Small intestine (tissue), 16 donors: ENCODE results near the gene WDR91. TPM values are rescaled to one million over a fixed set of nuclear protein-coding genes. Genes with fewer than 3 reads are reported as not detected.
A peak's percentile ranks its signal among the peaks of the same experiment; 100 is the strongest.

ENCODE experiments used
- DNase-seq, 2 donors: peaks; one replicate each; pipeline versions ENCODE4 v3.0.0 to v3.0.0-alpha.2; 2013
- FAIRE-seq: peaks from 2 replicates; lab custom pipeline; 2012; peaks lifted over from hg19 to GRCh38; lab: Jason Lieb, UNC
- H3K27ac ChIP-seq, 3 donors: one replicate each; pipeline ENCODE4 v1.5.1; 2013; ENCODE audit warnings: low read length in 2 of 3, mild to moderate bottlenecking in 2 of 3, control low read depth in 1 of 3, inconsistent platforms in 1 of 3, low read depth in 1 of 3, moderate library complexity in 1 of 3
- H3K27me3 ChIP-seq, 3 donors: one replicate each; pipeline ENCODE4 v1.6.1; 2013; ENCODE audit warnings: low read length in 3 of 3, inconsistent platforms in 1 of 3; ENCODE audit not compliant: control insufficient read depth in 3 of 3, insufficient read depth in 3 of 3
- H3K36me3 ChIP-seq, 3 donors: one replicate each; pipeline ENCODE4 v1.6.1; 2013; ENCODE audit warnings: low read length in 3 of 3, inconsistent platforms in 1 of 3, low read depth in 1 of 3, mild to moderate bottlenecking in 1 of 3, moderate library complexity in 1 of 3; ENCODE audit not compliant: control insufficient read depth in 3 of 3, insufficient read depth in 2 of 3
- H3K4me1 ChIP-seq, 3 donors: one replicate each; pipeline ENCODE4 v1.6.1; 2013; ENCODE audit warnings: low read length in 2 of 3, inconsistent platforms in 1 of 3, low read depth in 1 of 3, mild to moderate bottlenecking in 1 of 3, moderate library complexity in 1 of 3; ENCODE audit not compliant: control insufficient read depth in 3 of 3, insufficient read depth in 2 of 3
- H3K4me3 ChIP-seq, 3 donors: one replicate each; pipeline ENCODE4 v1.5.1; 2013; ENCODE audit warnings: low read length in 3 of 3, control low read depth in 1 of 3, inconsistent platforms in 1 of 3, low read depth in 1 of 3, mild to moderate bottlenecking in 1 of 3, moderate library complexity in 1 of 3
- H3K9me3 ChIP-seq, 2 donors: one replicate each; pipeline ENCODE4 v1.6.1; 2013; ENCODE audit warnings: low read depth in 1 of 2, low read length in 1 of 2; ENCODE audit not compliant: control insufficient read depth in 2 of 2, insufficient read depth in 1 of 2
- WGBS, 3 donors: extraction: QIAGEN DNeasy Blood & Tissue Kit; methylation state at CpG; one replicate each; pipeline ENCODE4 v1.1.7; 2013; 5-methylcytosine and 5-hydroxymethylcytosine counted together
- long read RNA-seq, 10 donors: transcript quantifications; one replicate each; lab custom pipeline, GENCODE V29; 2026
- polyA plus RNA-seq, 4 donors: library from polyadenylated mRNA; stranded (reverse) in 3 of 4; unstranded in 1 of 4; fragments of 200-250 nt in 3 of 4; fragments of 120-200 nt in 1 of 4; gene quantifications; one replicate each; pipeline versions ENCODE4 v1.2.1 to v1.2.3, GENCODE V29; 2013
- donor health status: healthy with polysubstance abuse.
- donor health status: control.
- donor health status: control.
- donor health status: Bipolar disorder and iron deficiency.
- donor health status: healthy.

Gene WDR91
- polyA plus RNA-seq: 1 to 10 TPM; 2.7 to 5.8 (median 4.5) TPM
- long read RNA-seq, donor 1: 0 reads
- long read RNA-seq, donor 2: 0 reads
- long read RNA-seq, donor 3: 0 reads
- long read RNA-seq, donor 4: 0 reads
- long read RNA-seq, donor 5: 0 reads
- long read RNA-seq, donor 6: 0 reads
- long read RNA-seq, donor 7, partial matches to known transcripts: 0 of 1 reads
- long read RNA-seq, donor 7, other reads (novel, unspliced or antisense): 0 of 1 reads
- long read RNA-seq, donor 8: 0 reads
- long read RNA-seq, donor 9: 0 reads
- long read RNA-seq, donor 10: 0 reads

GRCh38 chr7:135211179-135211945 is at the start of gene WDR91:
Gene WDR91, minus strand, starts transcription at chr7:135211526. Its CDS starts 24 bp downstream, at chr7:135211502.
- H3K36me3 ChIP-seq: no peaks in the 10 kb centered on the region
- peaks cover 0 to 3% (median 0%) of the 10 kb centered on the region in 3 donors for H3K4me1 ChIP-seq
- WGBS, 3 donors: 0 to 1% (median 0%) methylated on average over 68 to 82 of the region's 82 CpGs
- no peak for FAIRE-seq
- peaks cover 0 to 31% (median 0%) of the 10 kb centered on the region in 3 donors for H3K27me3 ChIP-seq
- peak within 1 kb of the TSS; percentile 58 to 96 (median 70) for H3K27ac ChIP-seq
- H3K9me3 ChIP-seq: no peaks in the 10 kb centered on the region
- DNase-seq: peak; percentile 93 to 96
- H3K4me3 ChIP-seq: peak within 1 kb of the TSS; percentile 73 to 83 (median 78)

GRCh38 chr7:135260470-135260869 is 49.1 kb upstream of the WDR91 start:
- no peak for FAIRE-seq
- Histone ChIP-seq H3K27me3 (peaks cover 0 to 6% (median 0%) of the 10 kb centered on the region in 3 donors), H3K9me3 (peaks cover 0 to 14% of the 10 kb centered on the region in 2 donors), H3K36me3 (no peaks in the 10 kb centered on the region), H3K4me1 (no peaks in the 10 kb centered on the region), H3K4me3 (no peak overlapping the region), H3K27ac (no peak overlapping the region)
- WGBS, 3 donors: 89 to 94% (median 92%) methylated on average over 2 of the region's 2 CpGs
- no peak for DNase-seq

- no peak overlapping the region for H3K4me3 ChIP-seq
- WGBS, 3 donors: 87 to 93% (median 91%) methylated on average over 6 of the region's 6 CpGs
- FAIRE-seq: no peak
Measured at GRCh38 chr7:135259702-135260101, 48.4 kb upstream of the WDR91 start.

GRCh38 chr7:135258585-135258984 is 47.3 kb upstream of the WDR91 start:
- Histone ChIP-seq H3K27me3 (peaks cover 0 to 6% (median 0%) of the 10 kb centered on the region in 3 donors), H3K4me3 (no peak overlapping the region), H3K27ac (no peak overlapping the region), H3K9me3 (peaks cover 0 to 4% of the 10 kb centered on the region in 2 donors), H3K4me1 (no peaks in the 10 kb centered on the region), H3K36me3 (no peaks in the 10 kb centered on the region)
- FAIRE-seq: no peak
- DNase-seq: no peak
- WGBS, 3 donors: 77 to 88% (median 79%) methylated on average over 3 of the region's 3 CpGs

More at GRCh38 chr7:135259702-135260101, 48.4 kb upstream of the WDR91 start:
- no peak for DNase-seq
- peaks cover 0 to 6% (median 0%) of the 10 kb centered on the region in 3 donors for H3K27me3 ChIP-seq
- no peaks in the 10 kb centered on the region for H3K36me3 ChIP-seq
- H3K4me1 ChIP-seq: no peaks in the 10 kb centered on the region
- no peak overlapping the region for H3K27ac ChIP-seq
- H3K9me3 ChIP-seq: peaks cover 0 to 13% of the 10 kb centered on the region in 2 donors

- no peaks in the 10 kb centered on the region for H3K9me3 ChIP-seq
- H3K4me1 ChIP-seq: no peaks in the 10 kb centered on the region
- H3K36me3 ChIP-seq: no peaks in the 10 kb centered on the region
- no peak for FAIRE-seq
- H3K4me3 ChIP-seq: no peak overlapping the region
- H3K27me3 ChIP-seq: peaks cover 0 to 6% (median 0%) of the 10 kb centered on the region in 3 donors
- 35 to 53% (median 37%) methylated on average over 4 of the region's 4 CpGs for WGBS, 3 donors
- H3K27ac ChIP-seq: no peak overlapping the region
- DNase-seq: no peak
Measured at GRCh38 chr7:135257790-135258189, 46.5 kb upstream of the WDR91 start.

- 40 to 42% (median 42%) methylated on average over 9 of the region's 9 CpGs for WGBS, 3 donors
- FAIRE-seq (no peak), DNase-seq (peak in 1 of 2 donors; percentile 4)
- Histone ChIP-seq H3K36me3 (no peaks in the 10 kb centered on the region), H3K27ac (peak overlapping the region in 1 of 3 donors; percentile 41), H3K4me3 (no peak overlapping the region), H3K27me3 (no peaks in the 10 kb centered on the region), H3K4me1 (no peaks in the 10 kb centered on the region), H3K9me3 (no peaks in the 10 kb centered on the region)
Measured at GRCh38 chr7:135253851-135254771, 42.8 kb upstream of the WDR91 start.

GRCh38 chr7:135251496-135252391 is 40.4 kb upstream of the WDR91 start:
- no peaks in the 10 kb centered on the region for H3K36me3 ChIP-seq
- H3K27me3 ChIP-seq: no peaks in the 10 kb centered on the region
- H3K27ac ChIP-seq: no peak overlapping the region
- WGBS, 3 donors: 88 to 89% (median 88%) methylated on average over 4 of the region's 4 CpGs
- H3K4me3 ChIP-seq: no peak overlapping the region
- no peak for DNase-seq
- no peaks in the 10 kb centered on the region for H3K9me3 ChIP-seq
- H3K4me1 ChIP-seq: no peaks in the 10 kb centered on the region
- no peak for FAIRE-seq
